VCaP (cell line): ENCODE data around the gene FLAD1.
A peak's percentile ranks its signal among the peaks of the same experiment; 100 is the strongest.

Experiments used
- H3K27ac ChIP-seq: fragments of 450-650 bp; 2 replicates; pipeline ENCODE4 v1.5.1; 2017
- TF ChIP-seq, protein P1 (sequence below): fragments of 450-650 bp; conservative IDR thresholded peaks from 2 replicates; pipeline ENCODE4 v1.5.1; 2017; ENCODE audit warnings: mild to moderate bottlenecking, moderate library complexity

Gene FLAD1

DNA sequence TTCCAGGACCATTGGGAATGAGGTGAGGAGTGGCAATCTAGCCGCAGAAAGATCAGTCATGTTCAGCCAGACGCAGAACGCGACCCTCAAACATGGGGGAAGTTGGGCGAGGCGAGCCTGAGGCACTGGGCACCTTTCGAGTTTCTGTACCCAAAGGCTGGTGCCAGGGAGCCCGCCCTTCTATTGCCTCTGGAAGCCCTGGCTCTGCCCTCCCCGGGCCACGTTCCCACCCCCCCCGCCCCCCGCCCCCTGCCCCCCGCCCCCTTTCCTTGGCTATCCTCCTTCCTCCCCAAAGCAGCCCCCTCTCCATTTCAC is 17.2 kb downstream of the FLAD1 start:
- TF ChIP-seq, protein P1, sequence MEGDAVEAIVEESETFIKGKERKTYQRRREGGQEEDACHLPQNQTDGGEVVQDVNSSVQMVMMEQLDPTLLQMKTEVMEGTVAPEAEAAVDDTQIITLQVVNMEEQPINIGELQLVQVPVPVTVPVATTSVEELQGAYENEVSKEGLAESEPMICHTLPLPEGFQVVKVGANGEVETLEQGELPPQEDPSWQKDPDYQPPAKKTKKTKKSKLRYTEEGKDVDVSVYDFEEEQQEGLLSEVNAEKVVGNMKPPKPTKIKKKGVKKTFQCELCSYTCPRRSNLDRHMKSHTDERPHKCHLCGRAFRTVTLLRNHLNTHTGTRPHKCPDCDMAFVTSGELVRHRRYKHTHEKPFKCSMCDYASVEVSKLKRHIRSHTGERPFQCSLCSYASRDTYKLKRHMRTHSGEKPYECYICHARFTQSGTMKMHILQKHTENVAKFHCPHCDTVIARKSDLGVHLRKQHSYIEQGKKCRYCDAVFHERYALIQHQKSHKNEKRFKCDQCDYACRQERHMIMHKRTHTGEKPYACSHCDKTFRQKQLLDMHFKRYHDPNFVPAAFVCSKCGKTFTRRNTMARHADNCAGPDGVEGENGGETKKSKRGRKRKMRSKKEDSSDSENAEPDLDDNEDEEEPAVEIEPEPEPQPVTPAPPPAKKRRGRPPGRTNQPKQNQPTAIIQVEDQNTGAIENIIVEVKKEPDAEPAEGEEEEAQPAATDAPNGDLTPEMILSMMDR = no peak
- peak overlapping the region; percentile 100 for H3K27ac ChIP-seq

DNA sequence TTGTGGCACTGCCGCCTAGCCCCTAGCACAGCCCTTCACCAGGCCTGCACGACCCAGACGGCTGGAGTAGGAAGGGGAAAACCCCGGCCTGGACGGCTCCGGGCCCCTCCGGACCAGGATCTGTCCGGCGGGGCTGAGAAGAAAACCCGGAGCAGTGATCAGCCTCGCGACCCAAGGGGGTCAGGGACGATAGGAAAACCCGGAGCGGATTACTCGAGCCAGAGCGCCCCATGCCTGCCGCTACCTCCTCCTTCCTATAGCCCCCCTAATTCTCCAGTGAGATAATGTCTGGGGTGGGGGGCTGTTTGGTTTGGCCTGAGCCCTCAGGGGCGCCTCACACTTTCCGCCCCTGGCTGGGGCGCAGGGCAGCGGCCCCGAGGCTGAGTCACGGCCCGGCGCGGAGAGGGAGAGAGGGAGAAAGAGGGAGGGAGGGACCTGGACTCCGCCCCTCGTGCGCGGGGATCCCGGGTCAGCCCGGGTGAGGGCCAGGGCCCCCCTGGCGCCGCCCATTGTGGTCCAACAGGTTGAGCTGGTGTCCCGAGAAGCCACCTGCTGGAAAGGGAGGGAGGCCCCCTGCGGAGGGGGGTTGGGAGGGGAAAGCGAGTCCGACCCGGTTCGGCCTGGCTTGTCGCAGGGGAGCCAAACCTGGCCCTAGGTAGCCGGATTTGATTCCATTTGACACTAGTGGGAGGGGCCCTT is 17.7 kb downstream of the FLAD1 start:
- TF ChIP-seq, protein P1 = no peak
- H3K27ac ChIP-seq = peak overlapping the region; percentile 100

DNA sequence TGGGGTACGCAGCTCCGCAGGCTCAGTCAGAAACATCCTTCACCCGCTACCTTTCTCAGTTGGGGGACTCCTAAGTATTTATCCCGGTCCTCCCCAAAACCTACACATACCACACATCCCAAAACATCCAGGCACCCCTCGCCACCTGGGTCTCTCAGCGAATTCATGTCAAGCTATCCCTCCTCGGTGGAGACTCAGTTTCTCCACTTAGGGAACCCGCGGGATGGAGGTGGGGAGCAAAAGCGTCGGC is 18.2 kb downstream of the FLAD1 start:
- peak overlapping the region; percentile 100 for H3K27ac ChIP-seq
- TF ChIP-seq, protein P1 = no peak

DNA sequence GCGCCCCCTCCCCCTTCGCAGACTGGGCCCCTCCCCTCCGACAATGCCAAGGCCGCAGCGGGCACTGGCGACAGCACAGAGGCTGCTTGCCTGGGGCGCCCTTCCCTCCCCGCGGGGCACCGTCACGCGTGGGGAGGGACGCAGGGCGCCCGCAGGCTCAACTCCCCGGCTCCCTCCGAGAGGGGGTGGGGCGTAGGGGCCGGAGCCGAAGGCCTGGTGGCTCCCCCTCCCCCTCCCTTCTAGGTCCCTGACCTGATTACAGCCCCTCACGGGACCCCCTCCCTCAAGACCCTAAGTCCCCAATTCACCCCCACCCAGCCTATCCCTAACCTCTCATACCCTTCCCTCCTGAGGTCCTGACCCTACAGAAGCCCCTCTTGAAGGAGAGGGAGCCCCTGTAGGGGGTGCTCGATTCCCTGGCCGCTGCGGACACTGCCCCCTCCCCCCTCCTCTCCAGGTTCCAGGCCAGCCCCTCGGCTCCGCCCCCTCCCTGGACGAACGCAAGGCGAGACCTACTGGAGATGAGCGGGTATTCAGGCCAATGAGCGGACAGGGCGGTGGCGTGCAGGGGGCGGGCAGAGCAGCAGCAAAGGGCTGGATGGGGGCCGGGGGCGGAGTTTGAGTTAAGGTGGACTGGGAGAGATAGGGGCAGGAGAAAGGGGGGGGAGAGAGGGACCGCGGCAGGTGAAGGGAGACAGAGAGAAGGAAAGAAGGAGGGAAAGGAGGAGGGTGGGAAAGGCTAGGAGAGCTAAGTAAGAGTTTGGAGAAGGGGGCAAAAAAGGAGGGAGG is 18.7 kb downstream of the FLAD1 start:
- peak overlapping the region; percentile 100 for H3K27ac ChIP-seq
- TF ChIP-seq, protein P1 = peak; percentile 88

DNA sequence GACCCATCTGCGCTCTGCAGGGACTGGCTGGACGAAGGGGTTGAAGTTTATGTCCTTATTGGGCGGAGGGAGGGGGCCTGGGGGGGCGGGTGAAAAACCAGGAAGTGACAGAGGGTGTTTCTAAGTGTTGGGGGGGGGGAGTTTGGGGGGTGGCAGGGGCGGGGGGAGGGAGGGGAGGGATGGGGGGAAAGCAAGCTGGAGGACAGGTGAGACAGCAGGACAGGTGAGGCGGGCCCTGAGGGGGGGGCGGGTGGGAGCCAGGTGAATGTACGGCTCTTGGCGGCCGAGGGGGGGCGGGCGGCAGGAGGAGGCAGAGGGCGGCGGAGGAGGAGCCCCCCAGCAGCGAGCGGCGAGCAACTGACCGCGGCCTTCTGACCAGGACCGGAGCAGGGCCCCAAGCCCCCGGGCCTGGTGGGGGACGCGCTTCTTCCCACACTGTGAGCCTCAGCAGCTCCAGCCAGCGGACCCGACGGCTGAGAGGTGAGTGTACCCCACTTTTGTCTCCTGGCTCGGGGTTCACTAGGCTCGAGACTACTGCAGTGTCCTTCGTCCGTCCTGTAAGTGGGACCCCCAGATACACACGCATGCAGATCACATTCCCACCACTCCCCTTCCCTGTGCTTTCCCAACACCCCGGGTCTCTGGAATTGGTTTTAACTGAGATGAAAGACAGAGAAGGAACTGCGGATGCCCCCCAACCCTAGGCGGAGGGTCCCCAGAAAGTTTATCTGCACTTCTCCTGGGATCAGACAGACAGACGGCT is 19.5 kb downstream of the FLAD1 start, which contains the start of gene ZBTB7B:
ZBTB7B (plus strand) TSS at position 339 of the 763 bp plus-strand sequence. CDS start 11,859 bp downstream, outside the sequence.
- TF ChIP-seq, protein P1 = no peak
- H3K27ac ChIP-seq = peak within 1 kb of the TSS; percentile 100

DNA sequence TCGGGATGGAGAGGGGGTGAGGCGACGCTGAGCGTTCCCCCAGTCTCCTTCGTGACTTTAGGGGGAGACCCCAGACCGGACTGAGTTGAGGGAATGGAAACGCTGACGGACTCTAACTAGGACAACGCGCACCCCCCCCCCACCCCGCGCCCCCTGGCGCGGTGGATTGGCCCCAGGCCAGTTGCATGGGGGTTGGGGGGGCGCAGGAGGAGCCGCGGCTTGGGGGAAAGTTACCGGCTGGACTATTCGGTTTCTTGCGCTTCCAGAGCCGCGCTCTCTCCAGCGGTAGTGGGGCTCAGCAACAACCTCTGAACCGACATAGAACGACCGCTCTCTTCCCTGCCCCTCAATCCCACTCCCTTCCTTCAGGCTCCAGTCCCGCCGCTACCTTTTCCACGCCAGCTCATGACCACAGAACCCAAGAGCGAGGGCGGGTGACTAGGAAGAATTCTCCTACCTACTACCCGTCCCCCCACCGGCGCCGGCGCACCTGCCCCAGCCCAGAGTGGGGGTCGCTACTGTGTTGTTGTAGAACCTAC is 20.2 kb downstream of the FLAD1 start:
- peak overlapping the region; percentile 100 for H3K27ac ChIP-seq
- TF ChIP-seq, protein P1 = no peak

- H3K27ac ChIP-seq = peak overlapping the region; percentile 100
- TF ChIP-seq, protein P1 = no peak; the same call in 1 of the 2 replicates
These were observed 20.7 kb downstream of the FLAD1 start for GRCh38 chr1:155003766-155004351.
